ENCODE results near the gene THEMIS.
"Not testable (repeated sequence)": the region's sequence is repeated elsewhere in the genome, so short reads cannot be mapped to it uniquely, and the experiment has no call there.

THEMIS gene

GRCh38 chr6:127914240-127914639 lies 13.4 kb upstream of the THEMIS start:
- no peak for DNase-seq

- DNase-seq: no peak
These were observed 12.1 kb upstream of the THEMIS start for GRCh38 chr6:127912914-127913313.

- DNase-seq: no peak
These were observed 7.2 kb upstream of the THEMIS start for GRCh38 chr6:127907960-127908640.

- no peak for DNase-seq
These were observed 3.3 kb upstream of the THEMIS start for GRCh38 chr6:127904160-127904559.

GRCh38 chr6:127902933-127903332 lies 2.1 kb upstream of the THEMIS start:
- no peak for DNase-seq

GRCh38 chr6:127897484-127897883 lies 3.4 kb downstream of the THEMIS start:
- no peak for DNase-seq

GRCh38 chr6:127894051-127894450 lies 6.8 kb downstream of the THEMIS start:
- no peak for DNase-seq

GRCh38 chr6:127893541-127893940 lies 7.3 kb downstream of the THEMIS start:
- no peak for DNase-seq

GRCh38 chr6:127891731-127892326 lies 9.0 kb downstream of the THEMIS start:
- no peak for DNase-seq

GRCh38 chr6:127886603-127887002 lies 14.3 kb downstream of the THEMIS start:
- no peak for DNase-seq

GRCh38 chr6:127884134-127884533 lies 16.7 kb downstream of the THEMIS start:
- no peak for DNase-seq

- DNase-seq: not testable (repeated sequence)
These were observed 18.9 kb downstream of the THEMIS start for GRCh38 chr6:127881949-127882348.

GRCh38 chr6:127880429-127880828 lies 20.4 kb downstream of the THEMIS start:
- no peak for DNase-seq

- no peak for DNase-seq
These were observed 21.2 kb downstream of the THEMIS start for GRCh38 chr6:127879685-127880084.

- no peak for DNase-seq
These were observed 22.7 kb downstream of the THEMIS start for GRCh38 chr6:127878115-127878514.

- no peak for DNase-seq
These were observed 23.6 kb downstream of the THEMIS start for GRCh38 chr6:127877231-127877630.

GRCh38 chr6:127869772-127870404 lies 31.0 kb downstream of the THEMIS start:
- no peak for DNase-seq

GRCh38 chr6:127869183-127869582 lies 31.7 kb downstream of the THEMIS start:
- no peak for DNase-seq

- no peak for DNase-seq
These were observed 32.5 kb downstream of the THEMIS start for GRCh38 chr6:127868338-127868737.

- DNase-seq: no peak
These were observed 34.1 kb downstream of the THEMIS start for GRCh38 chr6:127866766-127867165.

GRCh38 chr6:127865108-127865507 lies 35.8 kb downstream of the THEMIS start:
- DNase-seq: no peak

GRCh38 chr6:127864701-127865100 lies 36.2 kb downstream of the THEMIS start:
- no peak for DNase-seq

GRCh38 chr6:127860723-127861122 lies 40.1 kb downstream of the THEMIS start:
- no peak for DNase-seq

- DNase-seq: no peak
These were observed 40.9 kb downstream of the THEMIS start for GRCh38 chr6:127859956-127860355.
